Measurements from ENCODE around the gene RSPH4A.

- TF ChIP-seq POLR2A (IDR thresholded peaks at IDR 0.05): peak in 1 of 2 donors; percentile 62
- no peak for TF ChIP-seq CTCF (IDR thresholded peaks at IDR 0.05)
- TF ChIP-seq POLR2AphosphoS5 (IDR thresholded peaks at IDR 0.05; ENCODE audit: insufficient read depth in 1 of 2, low read depth in 1 of 2): peak; percentile 61 to 91
Measured at GRCh38 chr6:116680880-116681672, 64.8 kb downstream of the RSPH4A start, which contains the start of gene KPNA5.

Measured in vagina (tissue), 2 donors.